OCI-LY1 (cell line): ENCODE data around the gene TPM1.

Experiments
- H2AFZ ChIP-seq: fragments of 200-600 bp; sonication (generic), shearing (Covaris generic); 2 replicates; pipeline ENCODE4 v1.6.0; 2014; ENCODE audit warnings: antibody characterized with exemption, mild to moderate bottlenecking, low read length
- H3F3A ChIP-seq: fragments of 200-600 bp; sonication (generic), shearing (Covaris generic); 2 replicates; pipeline ENCODE4 v1.6.0; 2014; ENCODE audit warnings: mild to moderate bottlenecking, antibody characterized with exemption, low read length, moderate library complexity; ENCODE audit not compliant: insufficient read depth
- H3K27ac ChIP-seq: fragments of 200-600 bp; sonication (generic); 2 replicates; pipeline ENCODE4 v1.5.1; 2014; ENCODE audit warnings: low read length, mixed run types, mild to moderate bottlenecking, low read depth; ENCODE audit not compliant: poor library complexity, severe bottlenecking
- H3K27me3 ChIP-seq: fragments of 200-600 bp; sonication (generic); 2 replicates; pipeline ENCODE4 v1.6.0; 2014; ENCODE audit warnings: antibody characterized with exemption, mild to moderate bottlenecking, low read length, moderate library complexity; ENCODE audit not compliant: insufficient read depth
- H3K36me3 ChIP-seq: fragments of 200-600 bp; sonication (generic); 2 replicates; pipeline ENCODE4 v1.6.1; 2014; ENCODE audit warnings: mild to moderate bottlenecking, antibody characterized with exemption, low read length, moderate library complexity, mixed read lengths; ENCODE audit not compliant: insufficient read depth
- H3K4me1 ChIP-seq: fragments of 200-600 bp; sonication (generic); 2 replicates; pipeline ENCODE4 v1.5.1; 2014; ENCODE audit warnings: mild to moderate bottlenecking, low read length, moderate library complexity; ENCODE audit not compliant: insufficient read depth, severe bottlenecking
- H3K4me2 ChIP-seq: fragments of 200-600 bp; sonication (generic), shearing (Covaris generic); 2 replicates; pipeline ENCODE4 v1.6.1; 2014; ENCODE audit warnings: low read length
- H3K4me3 ChIP-seq: fragments of 200-600 bp; sonication (generic); 2 replicates; pipeline ENCODE4 v1.5.1; 2014; ENCODE audit warnings: low read length, low read depth, mild to moderate bottlenecking, mixed read lengths; ENCODE audit not compliant: poor library complexity, severe bottlenecking
- H3K79me2 ChIP-seq: fragments of 200-600 bp; shearing (Covaris generic); 2 replicates; pipeline ENCODE4 v1.6.1; 2016; ENCODE audit warnings: mixed run types, low read length, mixed read lengths; ENCODE audit not compliant: insufficient read depth
- H3K9ac ChIP-seq: fragments of 200-600 bp; sonication (generic), shearing (Covaris generic); 2 replicates; pipeline ENCODE4 v1.6.1; 2014; ENCODE audit warnings: mild to moderate bottlenecking, low read length, mixed read lengths
- H3K9me2 ChIP-seq: fragments of 200-600 bp; sonication (generic), shearing (Covaris generic); 2 replicates; pipeline ENCODE4 v1.6.1; 2014; ENCODE audit warnings: low read depth, mild to moderate bottlenecking, low read length, mixed read lengths
- H3K9me3 ChIP-seq: fragments of 200-600 bp; shearing (Covaris generic); 2 replicates; pipeline ENCODE4 v1.6.1; 2014; ENCODE audit warnings: low read length, mixed read lengths
- H4K20me1 ChIP-seq: fragments of 200-600 bp; sonication (generic), shearing (Covaris generic); 2 replicates; pipeline ENCODE4 v1.6.0; 2016; ENCODE audit warnings: mild to moderate bottlenecking, low read length; ENCODE audit not compliant: insufficient read depth
- CTCF ChIP-seq: fragments of 200-600 bp; sonication (generic), shearing (Covaris generic); IDR thresholded peaks from 2 replicates; pipeline ENCODE4 v1.5.1; 2017; ENCODE audit warnings: mild to moderate bottlenecking, antibody characterized with exemption, low read length, moderate library complexity, mixed read lengths
- EZH2 ChIP-seq: fragments of 200-600 bp; sonication (generic), shearing (Covaris generic); IDR thresholded peaks from 2 replicates; pipeline ENCODE4 v1.8.0; 2017; ENCODE audit warnings: borderline replicate concordance, mixed run types, mild to moderate bottlenecking, antibody characterized with exemption, low read length, moderate library complexity, mixed read lengths

TPM1 gene

GRCh38 chr15:63034578-63034977, 8.0 kb upstream of the TPM1 start:
- Histone ChIP-seq H2AFZ (no peak overlapping the region), H3K9me3 (no peaks in the 10 kb centered on the region), H3K4me1 (no peaks in the 10 kb centered on the region), H3K4me3 (no peak overlapping the region), H4K20me1 (no peaks in the 10 kb centered on the region), H3F3A (no peaks in the 10 kb centered on the region), H3K79me2 (no peaks in the 10 kb centered on the region), H3K9ac (no peak overlapping the region), H3K4me2 (no peak overlapping the region), H3K36me3 (no peaks in the 10 kb centered on the region), H3K27me3 (peaks cover 2% of the 10 kb centered on the region; the same call in 1 of the 2 replicates), H3K27ac (no peak overlapping the region), H3K9me2 (no peaks in the 10 kb centered on the region)
- no peak for TF ChIP-seq CTCF
- no peak for TF ChIP-seq EZH2

- H3K27ac ChIP-seq = no peak overlapping the region
Observed at GRCh38 chr15:63035253-63035652, 7.3 kb upstream of the TPM1 start.

GRCh38 chr15:63035977-63036376, 6.6 kb upstream of the TPM1 start:
- Histone ChIP-seq H3K36me3 (no peaks in the 10 kb centered on the region), H3F3A (no peaks in the 10 kb centered on the region), H3K9me2 (no peaks in the 10 kb centered on the region), H3K79me2 (no peaks in the 10 kb centered on the region), H3K9me3 (no peaks in the 10 kb centered on the region), H3K9ac (no peak overlapping the region), H3K4me1 (no peaks in the 10 kb centered on the region), H3K4me2 (no peak overlapping the region), H4K20me1 (no peaks in the 10 kb centered on the region), H2AFZ (no peak overlapping the region), H3K4me3 (no peak overlapping the region), H3K27me3 (0 out of 2 replicates have a peak, but pooled peaks cover 5% of the 10 kb centered on the region), H3K27ac (no peak overlapping the region)
- TF ChIP-seq CTCF (no peak), EZH2 (no peak)

More at GRCh38 chr15:63035253-63035652, 7.3 kb upstream of the TPM1 start:
- no peaks in the 10 kb centered on the region for H3K9me3 ChIP-seq
- H3K27me3 ChIP-seq = 0 out of 2 replicates have a peak, but pooled peaks cover 5% of the 10 kb centered on the region
- TF ChIP-seq CTCF = no peak
- no peak for TF ChIP-seq EZH2
- no peaks in the 10 kb centered on the region for H3K36me3 ChIP-seq
- H3K4me2 ChIP-seq = no peak overlapping the region
- H3F3A ChIP-seq = no peaks in the 10 kb centered on the region
- no peaks in the 10 kb centered on the region for H3K4me1 ChIP-seq
- H3K4me3 ChIP-seq = no peak overlapping the region
- no peak overlapping the region for H3K9ac ChIP-seq
- H3K9me2 ChIP-seq = no peaks in the 10 kb centered on the region
- no peak overlapping the region for H2AFZ ChIP-seq
- no peaks in the 10 kb centered on the region for H4K20me1 ChIP-seq
- H3K79me2 ChIP-seq = no peaks in the 10 kb centered on the region
